SHP77 treated with DMSO at 0.1 percent for 48 hours (cell line): ENCODE data around the gene PCBP4.
A peak's percentile ranks its signal among the peaks of the same experiment; 100 is the strongest.

Source experiments
- DNase-seq: peaks from one replicate; lab custom pipeline; 2025; lab: John Stamatoyannopoulos, UW

The PCBP4 gene

DNA sequence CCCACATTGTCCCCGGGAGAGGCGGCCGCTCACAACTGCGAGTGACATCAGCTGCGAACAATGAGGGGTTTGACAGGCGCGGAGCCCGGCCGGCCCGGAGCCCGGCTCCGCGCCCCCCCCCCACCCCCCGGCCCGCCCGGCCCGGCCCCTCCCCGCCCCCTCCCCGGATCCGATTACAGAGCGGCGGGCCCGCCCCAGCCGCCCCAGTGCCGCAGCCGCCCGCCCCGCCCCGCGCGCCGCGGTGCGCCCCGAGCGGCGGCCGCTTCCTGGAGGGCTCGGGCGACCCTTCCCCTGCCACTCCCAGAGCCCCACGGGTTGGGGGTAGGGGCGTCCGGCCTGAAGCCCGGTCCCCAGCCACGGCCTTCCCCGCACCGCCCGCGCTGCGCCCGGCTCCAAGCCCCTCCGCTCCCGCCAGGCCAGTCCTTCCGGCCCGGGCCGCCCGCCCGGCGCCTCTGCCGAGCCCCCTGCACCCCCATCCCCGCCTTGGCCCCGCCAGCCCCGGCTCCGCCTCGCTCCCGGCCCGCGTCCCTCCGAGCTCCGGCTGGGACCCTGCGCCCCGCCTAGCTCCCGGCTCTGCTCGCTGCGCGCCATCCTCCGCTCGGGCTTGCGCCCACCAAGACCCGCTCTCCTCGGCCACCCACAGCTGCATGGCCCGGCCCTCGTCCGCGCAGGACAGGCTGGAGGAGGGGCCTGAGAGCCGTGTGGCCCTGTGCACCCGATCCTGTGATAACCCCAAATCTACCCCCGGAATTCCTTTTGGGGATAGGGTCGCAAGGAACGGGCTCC lies at the start of gene PCBP4:
Gene PCBP4, minus strand, starts transcription at position 71 of the 786 bp plus-strand sequence. CDS start 6,214 bp downstream, outside the sequence.
- DNase-seq = no peak

DNA sequence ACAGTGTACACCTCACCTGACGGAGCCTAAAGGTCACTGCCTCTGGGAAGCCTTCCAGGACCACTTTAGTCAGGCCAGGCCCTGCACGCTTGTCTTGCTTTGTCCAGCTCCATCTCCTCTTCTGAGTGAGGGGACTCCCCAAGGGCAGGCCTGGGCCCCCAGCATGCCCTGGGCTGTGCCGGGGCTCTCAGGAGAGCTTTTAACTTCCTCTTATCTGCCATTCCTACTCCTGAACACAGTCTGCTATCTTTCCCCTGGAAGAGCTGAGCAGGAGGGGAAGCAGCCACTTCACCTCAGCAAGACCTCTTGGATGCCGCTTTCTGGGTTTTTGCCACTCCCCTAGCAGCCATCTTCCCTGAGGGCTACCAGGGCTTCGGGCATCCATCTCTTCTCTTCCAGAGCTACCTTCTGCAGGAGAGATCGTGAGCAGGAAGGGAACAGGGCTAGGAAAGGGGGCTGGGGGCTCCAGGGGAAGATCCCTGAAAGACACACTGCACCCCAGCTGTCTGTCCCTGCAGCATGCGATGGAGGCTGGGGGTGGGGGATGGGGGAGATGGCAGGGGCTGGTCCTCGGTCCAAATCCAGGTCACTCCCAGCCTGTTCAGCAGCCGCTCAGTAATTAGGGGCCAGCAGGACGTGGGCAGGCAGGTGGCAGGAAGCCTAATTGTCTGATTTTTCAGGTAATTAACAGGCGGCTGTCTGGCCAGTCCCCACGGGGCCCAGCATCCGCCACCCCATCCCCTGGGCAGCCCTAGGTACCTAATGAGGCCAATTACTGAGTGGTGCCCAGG lies 48.4 kb upstream of the PCBP4 start:
- no peak for DNase-seq

DNA sequence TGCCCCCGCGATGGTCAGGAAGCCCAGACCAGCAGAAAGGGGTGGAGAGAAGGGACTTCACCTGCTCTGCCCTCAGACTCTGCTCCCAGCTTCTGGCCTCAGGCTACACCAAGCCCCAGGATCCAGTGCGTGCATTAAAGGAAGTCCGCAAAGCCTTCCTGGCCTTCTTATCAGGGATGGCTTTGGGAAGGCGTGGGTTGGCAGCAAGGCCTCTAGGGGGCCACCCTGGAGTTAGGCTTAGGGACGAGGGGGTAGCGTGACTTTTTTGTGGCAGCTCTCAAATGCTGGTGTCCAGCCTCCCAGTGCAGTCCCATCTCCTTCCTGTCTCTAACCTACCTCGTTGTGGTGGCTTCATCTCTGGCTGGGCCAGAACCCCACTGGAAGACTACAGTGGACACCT lies 47.4 kb upstream of the PCBP4 start:
- no peak for DNase-seq

DNA sequence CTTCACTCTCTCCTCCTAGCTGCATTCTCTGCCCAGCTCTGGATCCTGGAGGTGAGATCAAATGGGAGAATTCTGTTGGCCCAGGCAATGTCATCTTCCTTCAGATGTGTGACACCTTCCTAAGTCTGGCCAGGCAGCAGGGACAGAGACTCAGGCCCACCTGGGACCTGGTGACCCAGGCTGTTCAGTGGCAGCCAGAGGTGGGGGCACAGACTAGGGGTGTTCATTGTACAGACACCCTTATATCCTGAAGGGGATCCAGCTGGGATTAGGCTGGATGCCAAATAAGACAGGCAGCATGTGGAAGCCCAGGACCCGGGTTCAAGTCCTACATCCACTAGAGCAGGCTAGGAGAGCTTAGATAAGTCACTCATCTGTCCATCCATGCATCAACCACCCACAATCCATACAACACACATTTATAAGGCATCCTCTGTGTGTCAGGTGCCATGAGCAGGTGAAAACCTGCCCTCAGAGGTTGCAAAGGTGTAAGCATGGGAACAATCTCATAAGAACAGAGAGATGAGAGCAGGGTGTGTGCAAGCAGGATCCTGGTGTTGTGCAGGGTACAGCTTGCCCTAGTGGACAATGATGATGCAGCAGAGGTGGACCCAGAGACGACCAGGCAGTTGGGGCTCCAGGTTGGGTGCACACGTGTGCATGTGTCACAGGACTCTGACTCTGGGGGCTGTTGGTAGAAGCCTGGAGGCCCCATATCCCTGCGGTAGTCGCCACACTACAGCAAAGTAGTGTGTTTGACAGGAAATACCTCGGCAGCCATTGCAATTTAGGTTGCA lies 46.7 kb upstream of the PCBP4 start:
- no peak for DNase-seq

DNA sequence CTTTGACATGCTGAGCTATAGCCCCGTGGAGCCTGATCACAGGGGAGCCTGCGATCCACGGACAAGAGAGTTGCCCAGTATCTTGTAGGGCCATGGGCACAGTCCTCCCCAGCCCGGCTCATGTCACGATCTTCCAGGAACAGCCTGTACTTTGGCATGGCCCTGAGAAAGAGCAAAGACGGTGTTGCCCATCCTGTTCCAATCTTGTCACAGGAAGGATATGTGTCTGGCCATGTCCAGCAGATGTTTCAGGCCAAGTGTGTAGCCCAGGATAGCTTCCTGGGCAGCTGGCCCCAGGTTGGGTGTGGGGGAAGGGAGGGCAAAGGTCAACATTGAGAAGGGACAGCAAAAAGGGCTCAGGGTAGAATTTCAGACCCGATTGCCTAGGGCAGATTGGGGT lies 45.4 kb upstream of the PCBP4 start:
- DNase-seq = no peak

DNA sequence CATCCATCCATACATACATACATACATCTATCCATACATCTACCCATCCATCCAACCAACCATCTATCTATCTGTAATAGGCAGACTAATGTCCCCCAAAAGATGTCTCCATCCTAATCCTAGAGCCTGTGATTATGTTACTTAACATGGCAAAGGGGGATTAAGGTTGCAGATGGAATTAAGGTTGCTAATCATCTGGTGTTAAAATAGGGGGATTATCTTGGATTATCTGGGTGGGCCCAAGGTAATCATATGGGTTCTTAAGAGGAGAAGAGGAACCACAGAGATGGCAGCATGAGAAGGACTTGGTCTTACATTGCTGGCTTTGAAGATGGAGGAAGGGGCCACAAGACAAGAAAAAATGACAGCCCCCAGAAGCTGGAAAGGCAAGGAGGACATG lies 43.2 kb upstream of the PCBP4 start:
- no peak for DNase-seq

DNA sequence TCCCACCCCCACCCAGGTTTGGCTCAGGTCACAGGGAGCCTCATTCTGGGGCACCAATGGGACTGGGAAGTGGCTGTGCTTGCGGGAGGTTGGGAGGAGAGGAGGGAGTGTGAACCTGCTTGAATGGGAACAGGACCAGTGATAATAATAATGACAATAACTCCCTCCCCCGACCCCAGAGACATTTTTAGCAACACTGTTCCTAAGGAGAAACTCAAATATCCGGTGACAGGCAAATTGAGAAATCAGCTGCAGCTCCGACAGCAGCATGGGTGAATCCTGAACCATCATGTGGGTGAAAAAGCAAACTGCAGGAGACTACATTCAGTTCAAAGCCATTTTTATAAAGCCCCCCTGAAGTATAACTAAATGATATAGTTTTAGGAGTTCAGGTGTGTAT lies 40.0 kb upstream of the PCBP4 start:
- DNase-seq = no peak

DNA sequence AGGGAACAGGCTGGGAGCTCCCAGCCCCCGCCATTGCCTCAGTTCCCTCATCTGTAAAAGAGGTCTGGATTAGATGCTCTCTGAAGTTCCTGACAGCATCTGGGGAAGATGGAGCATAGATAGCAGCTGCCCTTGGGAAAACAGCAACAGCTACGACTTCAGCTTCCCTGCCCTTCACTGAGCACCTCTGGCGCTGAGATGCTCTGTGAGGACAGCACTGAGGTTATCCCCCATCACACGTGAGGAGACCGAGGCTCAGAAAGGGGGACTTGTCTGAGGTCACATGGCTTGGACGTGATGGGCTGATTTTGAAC lies 39.5 kb upstream of the PCBP4 start:
- no peak for DNase-seq

DNA sequence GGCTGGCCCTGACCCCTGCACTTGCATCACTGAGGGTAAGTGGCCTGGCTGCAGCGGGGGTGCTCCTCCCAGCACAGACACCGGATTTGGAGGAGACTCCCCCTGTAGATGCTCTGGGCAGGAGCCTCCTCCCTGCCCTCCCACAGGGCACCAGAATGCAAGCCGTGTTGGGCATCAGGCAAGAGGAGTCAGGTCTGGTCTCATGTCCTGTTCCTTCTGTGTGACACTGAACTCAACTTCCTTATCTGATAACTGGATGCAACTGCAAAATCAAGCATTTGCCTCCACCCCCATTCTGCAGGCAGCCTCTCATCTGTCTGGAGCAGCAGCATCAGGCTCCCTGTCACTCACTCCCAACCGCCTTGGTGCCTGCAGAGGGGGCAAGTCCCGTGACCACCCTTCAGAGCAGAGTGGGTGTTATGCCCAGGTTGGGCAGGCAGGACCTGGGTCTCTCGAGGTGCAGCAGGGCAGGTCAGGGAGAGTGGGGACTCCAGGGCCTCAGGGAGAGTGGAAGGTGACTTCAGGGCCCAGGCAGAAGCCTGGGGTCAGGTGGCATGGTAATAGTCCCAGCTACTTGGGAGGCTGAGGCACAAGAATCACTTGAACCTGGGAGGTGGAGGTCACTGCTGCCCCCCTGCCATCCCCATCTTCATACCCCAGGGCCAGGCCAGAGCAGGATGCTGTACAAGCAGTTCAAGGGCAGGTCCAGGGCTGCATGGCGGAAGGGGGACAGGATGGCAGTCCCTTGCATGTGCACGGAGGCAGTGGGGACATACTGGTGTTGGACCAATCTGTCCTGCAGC lies 39.0 kb upstream of the PCBP4 start:
- no peak for DNase-seq

DNA sequence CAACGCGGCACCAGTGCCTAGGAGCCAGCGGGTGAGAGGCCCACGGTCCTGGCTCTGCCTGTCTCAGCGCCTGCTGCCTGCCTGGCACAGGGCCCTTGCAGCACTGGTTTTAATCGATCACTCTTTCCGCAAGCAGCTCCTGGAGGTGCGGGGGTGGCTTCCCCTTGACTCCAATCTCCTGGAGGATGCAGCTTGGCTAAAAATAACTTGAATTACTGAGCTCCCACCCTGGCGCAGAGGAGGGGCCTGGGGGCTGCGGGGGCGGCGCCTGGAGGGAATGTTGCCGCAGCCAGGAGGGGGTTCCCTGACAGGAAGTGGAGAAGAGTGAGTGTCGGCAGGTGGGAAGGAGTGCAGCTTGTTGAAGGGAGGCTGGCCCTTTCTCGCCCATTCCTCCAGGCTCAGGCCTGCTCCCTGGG lies 38.3 kb upstream of the PCBP4 start:
- DNase-seq = peak; percentile 66

DNA sequence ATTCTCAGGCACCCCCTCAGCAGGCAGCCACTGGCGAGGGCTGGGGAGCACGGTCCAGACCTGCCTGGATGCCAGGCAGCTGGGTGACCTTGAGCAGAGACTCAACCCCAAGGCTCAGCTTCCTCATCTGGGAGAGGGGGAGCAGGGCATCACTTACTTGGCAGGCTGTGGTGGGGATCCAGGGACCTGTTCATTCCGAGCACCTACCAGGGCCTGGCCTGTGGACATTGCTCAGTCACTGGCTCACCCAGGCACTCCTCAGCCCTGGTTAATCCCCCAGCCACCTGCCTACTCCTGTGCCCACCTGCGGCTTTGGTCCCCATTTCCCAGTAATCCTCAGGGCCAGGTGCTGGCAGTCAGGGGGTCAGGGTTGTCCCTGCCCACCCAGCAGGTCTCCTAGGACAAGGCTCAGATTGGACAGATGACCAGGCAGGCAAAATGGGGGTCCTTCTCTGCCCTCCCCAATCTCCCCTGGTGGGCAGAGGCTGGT lies 37.7 kb upstream of the PCBP4 start:
- no peak for DNase-seq

DNA sequence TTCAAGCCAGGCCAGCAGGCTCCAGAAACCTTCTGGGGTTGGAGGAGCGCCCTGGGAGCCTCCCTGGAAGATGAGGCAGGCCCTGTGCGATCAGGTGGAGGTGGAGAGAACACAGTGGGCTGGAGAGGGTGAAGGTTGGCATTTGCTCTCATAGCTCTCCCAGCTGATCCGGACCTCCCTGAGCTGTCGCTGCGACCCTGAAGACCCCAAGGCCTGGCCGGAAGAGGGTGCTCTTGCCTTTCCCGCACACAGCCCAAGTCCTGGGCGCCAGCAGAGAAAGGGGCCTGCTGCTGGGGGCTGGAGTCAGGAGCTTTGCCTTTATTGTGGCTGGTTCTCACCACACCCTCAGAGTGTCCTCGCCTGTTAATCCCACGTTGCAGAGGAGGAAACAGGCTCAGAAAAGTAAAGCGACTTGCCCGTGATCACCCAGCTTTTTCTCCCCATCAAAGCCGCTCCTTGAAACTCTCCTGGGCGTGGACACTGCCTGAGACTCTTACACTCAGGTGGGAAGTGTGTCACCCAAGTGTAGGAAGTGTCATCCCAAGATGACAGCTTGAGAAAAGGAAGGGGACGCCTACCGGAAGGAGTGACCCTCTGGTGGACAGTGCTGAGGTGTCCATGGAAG lies 37.0 kb upstream of the PCBP4 start:
- DNase-seq = no peak

DNA sequence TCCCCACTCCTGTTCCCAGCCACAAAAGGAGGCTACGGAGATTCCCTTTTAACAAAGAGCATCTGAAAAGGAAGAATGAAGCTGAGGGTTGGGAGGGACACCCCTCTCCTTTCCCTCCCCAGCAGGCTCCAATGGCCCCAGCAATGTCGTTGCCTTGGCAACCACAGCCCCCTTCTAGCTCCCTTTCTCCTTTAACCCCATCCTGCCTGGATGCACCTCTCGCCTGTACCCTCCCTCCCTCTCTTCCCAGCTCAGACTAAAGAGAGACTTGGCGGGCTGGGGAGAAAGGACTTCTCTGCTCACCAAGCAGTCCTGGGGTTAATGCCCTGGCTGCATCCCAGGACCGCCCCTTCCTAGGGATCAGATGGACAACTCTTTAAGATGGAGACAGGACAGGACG lies 35.5 kb upstream of the PCBP4 start:
- no peak for DNase-seq

DNA sequence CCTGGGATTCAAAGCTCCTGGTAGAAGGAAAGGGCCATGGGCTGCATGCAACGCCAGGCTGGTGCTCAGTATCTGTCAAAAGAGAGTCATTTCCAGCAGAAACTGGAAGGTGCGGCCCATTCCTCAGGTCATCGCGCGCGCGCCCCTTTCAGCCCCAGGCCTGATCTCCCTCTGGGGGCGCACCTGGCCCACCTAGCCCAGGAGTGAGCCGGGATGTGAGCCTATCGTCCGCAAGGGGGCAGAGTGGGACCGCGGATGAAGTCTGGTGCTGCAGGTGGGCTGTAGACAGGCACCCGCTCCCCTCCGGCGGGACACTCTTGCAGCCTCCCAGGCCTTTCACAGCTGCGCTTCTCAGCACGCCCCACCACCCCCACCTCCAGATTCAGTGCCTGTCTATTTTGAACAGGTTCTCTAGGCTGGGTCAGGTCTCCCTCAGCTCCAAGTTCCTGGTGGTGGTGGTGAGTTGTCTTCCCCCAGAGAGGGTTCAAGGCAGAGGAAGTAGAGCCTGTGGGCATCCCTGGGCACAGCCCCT lies 34.3 kb upstream of the PCBP4 start:
- DNase-seq = peak; percentile 46

DNA sequence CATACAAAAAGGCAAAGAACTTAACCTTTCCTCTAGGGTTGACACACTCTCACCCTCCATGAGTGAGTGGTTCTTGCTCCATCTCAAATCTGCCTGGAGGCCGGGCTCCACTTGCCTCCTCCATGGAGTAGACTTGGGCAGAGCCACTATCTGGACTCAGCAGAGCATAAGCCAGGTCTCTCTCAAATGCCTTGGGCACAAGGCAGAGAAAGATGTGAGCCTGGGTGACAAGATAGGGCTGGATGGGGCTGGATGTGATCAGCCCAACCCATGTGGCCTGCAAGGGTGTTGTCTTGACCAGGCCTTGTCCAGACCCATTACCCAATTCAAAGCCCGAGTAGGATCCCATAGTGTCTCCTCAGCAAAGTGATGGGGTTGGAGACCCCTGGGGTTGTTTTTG lies 32.6 kb upstream of the PCBP4 start:
- no peak for DNase-seq

DNA sequence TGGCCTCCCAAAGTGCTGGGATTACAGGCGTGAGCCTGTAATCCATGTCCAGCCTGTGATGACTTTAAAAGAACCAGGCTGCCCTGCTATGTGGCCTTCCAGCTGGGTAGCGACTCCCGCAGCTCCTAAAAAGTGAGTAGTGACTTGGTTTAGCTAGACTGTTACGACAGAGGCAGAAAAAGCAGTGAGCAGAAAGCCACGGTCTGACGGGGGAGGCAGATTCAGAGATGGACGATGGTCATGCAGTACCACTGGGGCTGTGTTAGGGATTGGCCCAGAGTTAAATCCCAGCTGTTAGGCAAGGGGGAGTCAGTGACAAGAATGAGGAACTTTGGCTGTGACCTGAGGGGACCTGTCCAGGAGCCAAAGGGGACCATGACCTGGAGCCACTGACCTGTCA lies 31.5 kb upstream of the PCBP4 start:
- no peak for DNase-seq

DNA sequence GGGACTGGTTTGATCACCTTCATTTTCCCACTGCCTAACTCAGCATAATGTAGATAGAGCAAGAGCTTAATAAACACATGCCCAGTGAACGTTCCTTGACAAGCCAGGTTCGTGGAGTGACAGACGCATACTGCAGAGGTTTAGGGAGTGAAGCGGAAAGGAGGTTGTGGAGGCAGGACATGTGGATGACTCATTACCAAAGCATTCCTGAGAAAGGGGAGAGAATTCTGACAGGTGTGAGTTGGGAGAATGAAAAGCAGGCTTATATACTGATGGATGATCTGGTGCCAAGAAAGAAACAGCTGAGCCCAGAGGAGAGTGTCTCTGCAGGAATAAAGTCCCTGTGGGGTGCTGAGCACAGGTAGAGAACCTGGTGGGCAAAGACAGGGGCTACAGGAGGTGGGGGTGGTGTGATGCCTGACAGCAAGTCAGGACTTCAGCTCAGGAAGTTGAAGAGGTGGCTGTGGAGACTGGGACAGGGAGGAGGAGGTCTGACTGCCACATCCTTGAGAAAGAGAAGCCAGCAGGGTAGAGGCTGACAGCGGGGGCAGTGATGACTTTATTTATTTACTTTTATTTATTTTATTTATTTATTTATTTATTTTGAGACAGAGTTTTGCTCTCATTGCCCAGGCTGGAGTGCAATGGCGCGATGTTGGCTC lies 30.8 kb upstream of the PCBP4 start:
- DNase-seq = no peak

DNA sequence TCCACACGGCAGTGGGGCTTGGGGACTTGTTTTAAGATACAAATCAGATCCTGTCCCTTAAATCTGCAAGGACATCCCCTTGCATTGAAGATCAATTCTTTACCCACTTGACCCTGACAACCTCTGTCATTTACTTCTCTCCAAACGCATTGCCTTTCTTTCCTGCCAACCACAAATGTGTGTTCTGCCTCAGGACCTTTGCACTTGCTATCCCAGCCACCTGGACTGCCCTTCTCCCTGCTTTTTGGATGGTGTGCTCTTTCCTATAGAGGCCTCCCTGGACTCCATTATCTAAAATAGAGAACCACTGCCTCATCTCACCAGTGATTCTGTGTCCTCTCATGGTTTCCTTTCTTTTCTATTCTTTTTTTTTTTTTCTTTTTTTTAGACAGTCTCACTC lies 29.9 kb upstream of the PCBP4 start:
- DNase-seq = no peak

DNA sequence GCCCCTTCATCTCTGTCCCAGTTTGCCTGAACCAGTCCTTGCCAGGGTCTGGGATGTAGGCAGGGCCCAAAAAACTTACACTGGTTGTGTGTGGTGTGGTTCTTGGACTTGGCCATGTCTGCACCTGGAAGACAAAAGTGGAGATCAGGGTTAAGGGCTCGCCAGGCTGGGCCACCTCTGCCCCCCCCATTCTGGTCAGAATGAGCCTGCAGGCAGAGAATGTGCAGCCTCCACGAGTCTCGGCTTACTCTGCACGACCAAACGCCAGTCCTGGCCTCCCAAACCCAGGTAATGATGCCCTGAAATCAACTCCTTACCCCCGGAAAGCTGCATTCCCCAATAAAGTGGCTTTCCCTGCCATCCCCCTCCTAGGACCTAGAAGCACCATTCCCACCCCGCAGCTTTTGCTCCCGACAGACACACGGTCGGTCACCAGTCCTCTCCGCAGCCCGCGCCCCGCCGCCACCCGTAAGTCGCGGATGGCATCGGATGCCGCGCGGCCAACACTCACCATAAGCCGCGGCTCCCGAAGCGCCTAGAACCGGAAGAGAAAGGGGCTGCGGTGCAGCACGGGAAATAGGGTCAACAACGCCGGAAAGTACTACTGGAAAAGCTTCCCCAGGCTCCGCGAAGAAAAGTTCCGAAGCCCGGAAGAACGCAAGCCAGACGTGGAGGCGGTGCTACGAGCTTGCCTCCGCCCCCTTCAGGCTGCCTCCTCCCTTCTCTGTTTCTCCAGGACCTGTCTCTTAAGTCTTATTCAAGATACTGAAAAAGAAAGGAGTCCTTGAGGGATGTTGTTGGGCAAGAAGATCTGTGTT lies 28.3 kb upstream of the PCBP4 start, which contains the start of gene RPL29:
Gene RPL29, minus strand, starts transcription at position 550 of the 818 bp plus-strand sequence. Its CDS starts 434 bp downstream, at position 116.
- peak; percentile 79 for DNase-seq
